HEK293 (cell line): ENCODE measurements around the gene TMSB15B.

ENCODE experiments used
- BCL11A ChIP-seq: fragments of 450-650 bp; formaldehyde crosslinking; IDR thresholded peaks from 2 replicates; pipeline ENCODE4 v1.5.1; 2016; ENCODE audit warnings: low read depth, missing biosample characterization, missing genetic modification characterization
- GLIS2 ChIP-seq: fragments of 450-650 bp; formaldehyde crosslinking; IDR thresholded peaks from 2 replicates; pipeline ENCODE4 v1.5.1; 2016; ENCODE audit warnings: missing biosample characterization, missing genetic modification characterization
- KLF7 ChIP-seq: fragments of 450-650 bp; formaldehyde crosslinking; IDR thresholded peaks from 2 replicates; pipeline ENCODE4 v1.5.1; 2016; ENCODE audit warnings: missing biosample characterization, missing genetic modification characterization, borderline replicate concordance
- MZF1 ChIP-seq: fragments of 450-650 bp; formaldehyde crosslinking; IDR thresholded peaks from 2 replicates; pipeline ENCODE4 v1.5.1; 2017; ENCODE audit warnings: missing biosample characterization, missing genetic modification characterization, borderline replicate concordance
- OSR2 ChIP-seq: fragments of 450-650 bp; formaldehyde crosslinking; IDR thresholded peaks from 2 replicates; pipeline ENCODE4 v1.5.1; 2016; ENCODE audit warnings: missing biosample characterization, missing genetic modification characterization
- REPIN1 ChIP-seq: fragments of 450-650 bp; formaldehyde crosslinking; IDR thresholded peaks from 2 replicates; pipeline ENCODE4 v1.5.1; 2017; ENCODE audit warnings: missing biosample characterization, missing genetic modification characterization, low read depth
- SALL2 ChIP-seq: fragments of 450-650 bp; formaldehyde crosslinking; IDR thresholded peaks from 2 replicates; pipeline ENCODE4 v1.5.0; 2017; ENCODE audit warnings: missing biosample characterization, mild to moderate bottlenecking, missing genetic modification characterization, borderline replicate concordance
- SP2 ChIP-seq: fragments of 450-650 bp; formaldehyde crosslinking; IDR thresholded peaks from 2 replicates; pipeline ENCODE4 v1.5.1; 2016; ENCODE audit warnings: missing biosample characterization, missing genetic modification characterization
- ZBTB11 ChIP-seq: fragments of 450-650 bp; formaldehyde crosslinking; conservative IDR thresholded peaks from 2 replicates; pipeline ENCODE4 v1.5.1; 2016; ENCODE audit warnings: low read depth, missing biosample characterization, missing genetic modification characterization
- ZBTB17 ChIP-seq: fragments of 450-650 bp; formaldehyde crosslinking; IDR thresholded peaks from 2 replicates; pipeline ENCODE4 v1.5.1; 2016; ENCODE audit warnings: missing biosample characterization, missing genetic modification characterization
- ZBTB26 ChIP-seq: fragments of 450-650 bp; formaldehyde crosslinking; optimal IDR thresholded peaks from 2 replicates; pipeline ENCODE3; 2016; ENCODE audit warnings: missing biosample characterization, mild to moderate bottlenecking, missing genetic modification characterization
- ZFP41 ChIP-seq: fragments of 450-650 bp; formaldehyde crosslinking; IDR thresholded peaks from 2 replicates; pipeline ENCODE4 v1.5.1; 2016; ENCODE audit warnings: missing biosample characterization, missing genetic modification characterization, borderline replicate concordance
- ZNF112 ChIP-seq: fragments of 450-650 bp; formaldehyde crosslinking; IDR thresholded peaks from 2 replicates; pipeline ENCODE4 v1.5.0; 2017; ENCODE audit warnings: missing biosample characterization, missing genetic modification characterization
- ZNF2 ChIP-seq: fragments of 450-650 bp; formaldehyde crosslinking; IDR thresholded peaks from 2 replicates; pipeline ENCODE4 v1.5.1; 2016; ENCODE audit warnings: missing biosample characterization, missing genetic modification characterization
- ZNF366 ChIP-seq: fragments of 450-650 bp; formaldehyde crosslinking; conservative IDR thresholded peaks from 2 replicates; pipeline ENCODE4 v1.5.1; 2016; ENCODE audit warnings: missing biosample characterization, missing genetic modification characterization
- ZNF529 ChIP-seq: fragments of 450-650 bp; formaldehyde crosslinking; IDR thresholded peaks from 2 replicates; pipeline ENCODE4 v1.5.1; 2017; ENCODE audit warnings: missing genetic modification characterization, missing biosample characterization; ENCODE audit not compliant: insufficient replicate concordance
- ZNF610 ChIP-seq: fragments of 450-650 bp; formaldehyde crosslinking; IDR thresholded peaks from 2 replicates; pipeline ENCODE4 v1.5.1; 2016; ENCODE audit warnings: missing biosample characterization, missing genetic modification characterization, borderline replicate concordance
- ZNF747 ChIP-seq: fragments of 450-650 bp; formaldehyde crosslinking; IDR thresholded peaks from 2 replicates; pipeline ENCODE4 v1.5.1; 2016; ENCODE audit warnings: missing biosample characterization, missing genetic modification characterization
- ZNF777 ChIP-seq: fragments of 450-650 bp; formaldehyde crosslinking; IDR thresholded peaks from 2 replicates; pipeline ENCODE4 v1.5.1; 2017; ENCODE audit warnings: missing biosample characterization, missing genetic modification characterization, borderline replicate concordance
- ZNF785 ChIP-seq: fragments of 450-650 bp; formaldehyde crosslinking; IDR thresholded peaks from 2 replicates; pipeline ENCODE4 v1.5.1; 2016; ENCODE audit warnings: missing biosample characterization, missing genetic modification characterization
- ZSCAN5A ChIP-seq: fragments of 450-650 bp; formaldehyde crosslinking; IDR thresholded peaks from 2 replicates; pipeline ENCODE4 v1.5.1; 2016; ENCODE audit warnings: missing biosample characterization, missing genetic modification characterization
- ZXDB ChIP-seq: fragments of 450-650 bp; formaldehyde crosslinking; IDR thresholded peaks from 2 replicates; pipeline ENCODE4 v1.5.1; 2016; ENCODE audit warnings: missing biosample characterization, missing genetic modification characterization
- TF ChIP-seq, protein P1 (sequence below): fragments of 450-650 bp; formaldehyde crosslinking; IDR thresholded peaks from 2 replicates; pipeline ENCODE4 v1.5.1; 2016; ENCODE audit warnings: missing biosample characterization, missing genetic modification characterization
- TF ChIP-seq, protein P2 (sequence below): fragments of 450-650 bp; formaldehyde crosslinking; IDR thresholded peaks from 2 replicates; pipeline ENCODE4 v1.5.1; 2017; ENCODE audit warnings: missing biosample characterization, missing genetic modification characterization
- TF ChIP-seq, protein P3 (sequence below): fragments of 450-650 bp; formaldehyde crosslinking; IDR thresholded peaks from 2 replicates; pipeline ENCODE4 v1.5.1; 2016; ENCODE audit warnings: missing biosample characterization, missing genetic modification characterization
- TF ChIP-seq, protein P4 (sequence below): fragments of 450-650 bp; formaldehyde crosslinking; IDR thresholded peaks from 2 replicates; pipeline ENCODE4 v1.5.1; 2016; ENCODE audit warnings: missing biosample characterization, missing genetic modification characterization

The TMSB15B gene

GRCh38 chrX:103918571-103919269 lies 43.7 kb upstream of the TMSB15B start (continued):
- TF ChIP-seq, protein P1, sequence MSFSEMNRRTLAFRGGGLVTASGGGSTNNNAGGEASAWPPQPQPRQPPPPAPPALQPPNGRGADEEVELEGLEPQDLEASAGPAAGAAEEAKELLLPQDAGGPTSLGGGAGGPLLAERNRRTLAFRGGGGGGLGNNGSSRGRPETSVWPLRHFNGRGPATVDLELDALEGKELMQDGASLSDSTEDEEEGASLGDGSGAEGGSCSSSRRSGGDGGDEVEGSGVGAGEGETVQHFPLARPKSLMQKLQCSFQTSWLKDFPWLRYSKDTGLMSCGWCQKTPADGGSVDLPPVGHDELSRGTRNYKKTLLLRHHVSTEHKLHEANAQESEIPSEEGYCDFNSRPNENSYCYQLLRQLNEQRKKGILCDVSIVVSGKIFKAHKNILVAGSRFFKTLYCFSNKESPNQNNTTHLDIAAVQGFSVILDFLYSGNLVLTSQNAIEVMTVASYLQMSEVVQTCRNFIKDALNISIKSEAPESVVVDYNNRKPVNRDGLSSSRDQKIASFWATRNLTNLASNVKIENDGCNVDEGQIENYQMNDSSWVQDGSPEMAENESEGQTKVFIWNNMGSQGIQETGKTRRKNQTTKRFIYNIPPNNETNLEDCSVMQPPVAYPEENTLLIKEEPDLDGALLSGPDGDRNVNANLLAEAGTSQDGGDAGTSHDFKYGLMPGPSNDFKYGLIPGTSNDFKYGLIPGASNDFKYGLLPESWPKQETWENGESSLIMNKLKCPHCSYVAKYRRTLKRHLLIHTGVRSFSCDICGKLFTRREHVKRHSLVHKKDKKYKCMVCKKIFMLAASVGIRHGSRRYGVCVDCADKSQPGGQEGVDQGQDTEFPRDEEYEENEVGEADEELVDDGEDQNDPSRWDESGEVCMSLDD (tag by site-specific recombination) = no peak
- TF ChIP-seq ZSCAN5A (tag by site-specific recombination) (no peak), ZNF529 (tag by site-specific recombination) (no peak), BCL11A (tag by site-specific recombination) (no peak), OSR2 (tag by site-specific recombination) (peak; percentile 50; the same call in 1 of the 2 replicates), SP2 (peak; percentile 40), ZNF747 (tag by site-specific recombination) (no peak), ZBTB17 (tag by site-specific recombination) (no peak; the same call in 1 of the 2 replicates), GLIS2 (tag by site-specific recombination) (peak; percentile 82), ZXDB (no peak; the same call in 1 of the 2 replicates), ZNF610 (no peak), KLF7 (no peak), MZF1 (tag by site-specific recombination) (no peak), ZNF366 (tag by site-specific recombination) (no peak), ZBTB11 (tag by site-specific recombination) (0 out of 2 replicates have a peak, but pooled peaks have one; percentile 5), ZFP41 (tag by site-specific recombination) (no peak), REPIN1 (tag by site-specific recombination) (no peak), SALL2 (tag by site-specific recombination) (no peak), ZNF785 (tag by site-specific recombination) (no peak), ZBTB26 (tag by site-specific recombination) (peak; percentile 54), ZNF777 (tag by site-specific recombination) (no peak), ZNF2 (tag by site-specific recombination) (no peak), ZNF112 (no peak)
- TF ChIP-seq, protein P2, sequence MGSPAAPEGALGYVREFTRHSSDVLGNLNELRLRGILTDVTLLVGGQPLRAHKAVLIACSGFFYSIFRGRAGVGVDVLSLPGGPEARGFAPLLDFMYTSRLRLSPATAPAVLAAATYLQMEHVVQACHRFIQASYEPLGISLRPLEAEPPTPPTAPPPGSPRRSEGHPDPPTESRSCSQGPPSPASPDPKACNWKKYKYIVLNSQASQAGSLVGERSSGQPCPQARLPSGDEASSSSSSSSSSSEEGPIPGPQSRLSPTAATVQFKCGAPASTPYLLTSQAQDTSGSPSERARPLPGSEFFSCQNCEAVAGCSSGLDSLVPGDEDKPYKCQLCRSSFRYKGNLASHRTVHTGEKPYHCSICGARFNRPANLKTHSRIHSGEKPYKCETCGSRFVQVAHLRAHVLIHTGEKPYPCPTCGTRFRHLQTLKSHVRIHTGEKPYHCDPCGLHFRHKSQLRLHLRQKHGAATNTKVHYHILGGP (tag by site-specific recombination) = no peak
- TF ChIP-seq, protein P3, sequence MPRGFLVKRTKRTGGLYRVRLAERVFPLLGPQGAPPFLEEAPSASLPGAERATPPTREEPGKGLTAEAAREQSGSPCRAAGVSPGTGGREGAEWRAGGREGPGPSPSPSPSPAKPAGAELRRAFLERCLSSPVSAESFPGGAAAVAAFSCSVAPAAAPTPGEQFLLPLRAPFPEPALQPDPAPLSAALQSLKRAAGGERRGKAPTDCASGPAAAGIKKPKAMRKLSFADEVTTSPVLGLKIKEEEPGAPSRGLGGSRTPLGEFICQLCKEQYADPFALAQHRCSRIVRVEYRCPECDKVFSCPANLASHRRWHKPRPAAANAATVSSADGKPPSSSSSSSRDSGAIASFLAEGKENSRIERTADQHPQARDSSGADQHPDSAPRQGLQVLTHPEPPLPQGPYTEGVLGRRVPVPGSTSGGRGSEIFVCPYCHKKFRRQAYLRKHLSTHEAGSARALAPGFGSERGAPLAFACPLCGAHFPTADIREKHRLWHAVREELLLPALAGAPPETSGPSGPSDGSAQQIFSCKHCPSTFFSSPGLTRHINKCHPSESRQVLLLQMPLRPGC = no peak
- TF ChIP-seq, protein P4, sequence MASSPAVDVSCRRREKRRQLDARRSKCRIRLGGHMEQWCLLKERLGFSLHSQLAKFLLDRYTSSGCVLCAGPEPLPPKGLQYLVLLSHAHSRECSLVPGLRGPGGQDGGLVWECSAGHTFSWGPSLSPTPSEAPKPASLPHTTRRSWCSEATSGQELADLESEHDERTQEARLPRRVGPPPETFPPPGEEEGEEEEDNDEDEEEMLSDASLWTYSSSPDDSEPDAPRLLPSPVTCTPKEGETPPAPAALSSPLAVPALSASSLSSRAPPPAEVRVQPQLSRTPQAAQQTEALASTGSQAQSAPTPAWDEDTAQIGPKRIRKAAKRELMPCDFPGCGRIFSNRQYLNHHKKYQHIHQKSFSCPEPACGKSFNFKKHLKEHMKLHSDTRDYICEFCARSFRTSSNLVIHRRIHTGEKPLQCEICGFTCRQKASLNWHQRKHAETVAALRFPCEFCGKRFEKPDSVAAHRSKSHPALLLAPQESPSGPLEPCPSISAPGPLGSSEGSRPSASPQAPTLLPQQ (tag by site-specific recombination) = no peak
